Stimulated activated CD8-positive, alpha-beta memory T cell treated with anti-CD3 and anti-CD28 coated beads, Interleukin-12 subunit alpha, Interleukin-12 subunit beta, amount 100 ng/mL, for 4 hours (primary cell): ENCODE results near the gene FLVCR1.
"Not testable (repeated sequence)": the region's sequence is repeated elsewhere in the genome, so short reads cannot be mapped to it uniquely, and the experiment has no call there.

Experiments used
- DNase-seq: peaks from one replicate; pipeline ENCODE4 v3.0.0-alpha.2; 2020; ENCODE audit warnings: low read depth

FLVCR1 gene

GRCh38 chr1:212857992-212858460 lies at the start of gene FLVCR1:
Gene FLVCR1 (plus strand): TSS chr1:212858275. CDS start chr1:212858453, 178 bp downstream.
- peak; percentile 89 for DNase-seq

- DNase-seq: no peak
These were observed 43.3 kb upstream of the FLVCR1 start for GRCh38 chr1:212814537-212815334.

DNA sequence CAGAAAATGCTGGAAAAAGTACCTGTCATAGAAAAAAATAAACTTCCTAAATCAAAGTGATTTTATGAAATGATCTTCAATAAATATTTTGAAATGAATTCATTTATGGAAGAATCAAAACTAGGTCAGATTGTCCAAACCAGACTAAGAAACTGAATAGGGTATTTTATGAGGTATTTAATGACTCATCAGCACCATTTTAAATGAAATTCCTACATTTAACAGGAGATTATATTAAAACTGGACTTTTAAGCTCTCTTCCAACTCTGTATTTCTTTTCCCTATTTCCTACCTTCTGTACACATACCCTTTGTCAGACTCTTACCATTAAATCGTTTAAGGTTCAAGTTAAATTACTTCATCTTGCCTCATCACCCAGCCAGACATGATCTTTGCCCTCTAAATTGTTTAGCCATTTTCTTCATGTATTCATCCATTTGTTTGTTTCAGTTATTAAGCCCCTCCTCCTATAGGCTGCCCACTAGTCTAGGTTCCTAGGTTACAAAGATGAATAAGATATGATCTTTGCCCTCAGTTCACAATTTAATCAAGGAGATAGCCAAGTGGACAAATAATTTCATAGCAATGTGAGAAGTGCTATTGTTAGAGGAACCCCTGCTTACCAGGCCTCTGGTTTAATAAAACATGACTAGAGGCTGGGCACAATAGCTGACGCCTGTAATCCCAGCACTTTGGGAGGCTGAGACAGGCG lies 41.4 kb upstream of the FLVCR1 start:
- no peak for DNase-seq

GRCh38 chr1:212819726-212820125 lies 38.3 kb upstream of the FLVCR1 start:
- DNase-seq: no peak

GRCh38 chr1:212820969-212821368 lies 37.1 kb upstream of the FLVCR1 start:
- DNase-seq: no peak

DNA sequence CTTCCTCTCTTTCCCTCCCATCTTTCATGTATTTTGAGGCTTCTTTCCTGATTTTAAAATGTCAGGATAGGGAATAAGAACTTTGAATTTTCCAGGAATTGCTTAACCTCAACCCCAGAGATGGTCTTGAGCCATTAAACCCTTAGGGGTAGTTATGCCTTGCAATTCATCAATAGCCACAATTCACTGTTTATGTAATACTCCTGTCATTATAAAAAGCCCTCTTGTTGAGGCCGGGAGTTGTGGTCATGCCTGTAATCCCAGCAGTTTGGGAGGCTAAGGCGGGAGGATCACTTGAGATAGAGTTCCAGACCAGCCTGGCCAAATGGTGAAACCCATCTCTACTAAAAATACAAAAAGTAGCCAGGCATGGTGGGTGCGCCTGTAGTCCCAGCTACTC lies 35.1 kb upstream of the FLVCR1 start:
- DNase-seq: no peak

DNA sequence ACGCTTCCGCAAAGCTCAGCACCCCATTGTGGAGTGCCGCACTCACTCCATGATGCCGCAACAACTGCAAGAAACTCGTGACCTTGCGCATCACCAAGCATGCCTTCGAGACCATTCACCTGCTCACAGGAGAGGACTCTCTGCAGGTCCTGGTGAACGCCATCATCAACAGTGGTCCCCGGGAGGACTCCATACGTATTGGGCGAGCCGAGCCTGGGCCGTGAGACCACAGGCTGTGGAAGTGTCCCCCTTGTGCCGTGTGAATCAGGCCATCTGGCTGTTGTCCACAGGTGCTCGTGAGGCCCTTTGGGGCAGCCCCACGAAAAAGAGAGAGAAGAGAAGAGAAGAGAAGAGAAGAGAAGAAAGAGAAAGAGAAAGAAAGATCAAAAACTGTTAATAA lies 33.9 kb upstream of the FLVCR1 start:
- DNase-seq: no peak

GRCh38 chr1:212825798-212826452 lies 32.1 kb upstream of the FLVCR1 start:
- DNase-seq: no peak

- no peak for DNase-seq
These were observed 30.8 kb upstream of the FLVCR1 start for GRCh38 chr1:212827171-212827776.

DNA sequence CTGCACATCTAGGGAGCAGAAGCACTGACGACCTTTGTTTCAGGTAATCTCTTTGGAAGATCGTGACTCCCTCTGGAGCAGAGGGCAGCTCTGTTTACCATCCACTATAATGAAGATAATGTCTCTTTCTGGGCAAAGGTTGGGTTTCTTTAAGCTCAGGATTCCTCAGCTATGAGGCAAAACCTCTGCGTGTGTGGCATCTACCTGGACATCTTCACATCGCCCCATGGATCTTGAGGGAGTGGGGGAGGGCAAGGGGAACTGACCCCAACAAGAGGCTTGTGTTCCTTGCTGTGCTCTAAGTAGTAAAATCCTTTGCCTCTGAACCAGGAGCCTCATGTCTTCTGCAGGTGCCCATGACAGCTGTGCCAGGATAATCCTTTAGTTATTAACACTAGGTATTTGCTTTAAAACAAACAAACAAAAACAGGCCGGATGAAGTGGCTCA lies 30.2 kb upstream of the FLVCR1 start:
- DNase-seq: no peak

DNA sequence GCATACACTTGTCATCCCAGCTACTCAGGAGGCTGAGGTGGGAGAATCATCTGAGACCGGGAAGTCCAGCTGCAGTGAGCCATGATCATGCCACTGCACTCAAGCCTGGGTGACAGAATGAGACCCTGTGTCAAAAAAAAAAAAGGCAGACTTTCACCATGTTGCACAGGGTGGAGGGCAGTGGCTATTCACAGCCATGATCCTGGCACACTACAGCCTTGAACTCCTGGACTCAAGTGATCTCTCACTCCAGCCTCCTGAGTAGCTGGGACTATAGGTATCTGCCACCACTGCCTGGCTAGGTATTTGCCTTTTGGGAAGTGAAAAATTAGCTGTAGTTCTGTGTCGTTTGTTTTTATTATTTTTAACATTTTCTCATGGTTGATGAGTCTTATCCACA lies 29.7 kb upstream of the FLVCR1 start:
- no peak for DNase-seq

DNA sequence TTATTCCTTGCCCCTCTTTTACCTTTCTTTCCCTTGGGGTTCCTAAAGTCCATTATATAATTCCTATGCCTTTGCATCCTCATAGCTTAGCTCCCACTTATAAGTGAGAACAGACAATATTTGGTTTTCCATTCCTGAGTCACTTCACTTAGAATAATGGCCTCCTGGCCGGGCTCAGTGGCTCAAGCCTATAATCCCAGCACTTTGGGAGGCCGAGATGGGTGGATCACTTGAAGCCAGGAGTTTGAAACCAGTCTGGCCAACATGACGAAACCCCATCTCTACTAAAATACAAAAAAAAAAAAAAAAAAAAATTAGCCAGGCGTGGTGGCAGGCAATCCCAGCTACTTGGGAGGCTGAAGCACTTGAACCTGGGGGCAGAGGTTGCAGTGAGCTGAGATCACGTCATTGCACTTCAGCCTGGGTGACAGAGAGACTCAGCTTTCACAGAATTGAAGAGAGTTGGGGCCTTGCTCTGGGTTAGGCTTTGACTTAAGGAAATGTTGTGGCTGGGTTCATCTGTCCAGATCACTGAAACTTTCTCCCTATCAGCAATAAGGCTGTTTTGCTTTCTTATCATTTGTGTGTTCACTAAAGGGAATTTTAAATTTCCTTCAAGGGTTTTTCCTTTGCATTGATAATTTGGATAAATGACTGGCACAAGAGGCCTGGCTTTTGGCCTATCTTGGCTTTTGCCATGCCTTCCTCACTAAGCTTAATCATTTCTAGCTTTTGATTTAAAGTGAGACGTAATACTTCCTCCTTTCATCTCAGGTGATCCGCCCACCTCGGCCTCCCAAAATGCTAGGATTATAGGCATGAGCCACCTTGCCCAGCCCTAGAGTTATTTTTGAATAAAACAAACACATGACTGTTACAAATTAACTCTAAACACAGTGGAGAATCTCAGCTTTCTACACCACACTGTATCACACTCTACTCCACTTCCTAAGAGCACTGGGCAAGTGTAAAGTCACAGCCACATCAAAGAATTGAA lies 24.6 kb upstream of the FLVCR1 start:
- DNase-seq: not testable (repeated sequence)

GRCh38 chr1:212838145-212838544 lies 19.9 kb upstream of the FLVCR1 start:
- DNase-seq: no peak

DNA sequence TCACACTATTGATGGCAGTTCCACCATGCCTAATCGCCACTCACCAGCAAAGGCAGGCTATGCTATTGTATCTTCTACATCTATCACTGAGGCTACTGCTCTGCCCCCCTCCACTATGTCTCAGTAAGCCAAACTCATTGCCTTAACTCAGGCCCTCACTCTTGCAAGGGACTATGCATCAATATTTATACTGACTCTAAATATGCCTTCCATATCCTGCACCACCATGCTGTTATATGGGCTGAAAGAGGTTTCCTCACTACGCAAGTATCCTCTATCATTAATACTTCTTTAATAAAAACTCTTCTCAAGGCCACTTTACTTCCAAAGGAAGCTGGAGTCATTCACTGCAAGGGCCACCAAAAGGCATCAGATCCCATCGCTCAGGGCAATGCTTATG lies 13.6 kb upstream of the FLVCR1 start:
- not testable (repeated sequence) for DNase-seq

DNA sequence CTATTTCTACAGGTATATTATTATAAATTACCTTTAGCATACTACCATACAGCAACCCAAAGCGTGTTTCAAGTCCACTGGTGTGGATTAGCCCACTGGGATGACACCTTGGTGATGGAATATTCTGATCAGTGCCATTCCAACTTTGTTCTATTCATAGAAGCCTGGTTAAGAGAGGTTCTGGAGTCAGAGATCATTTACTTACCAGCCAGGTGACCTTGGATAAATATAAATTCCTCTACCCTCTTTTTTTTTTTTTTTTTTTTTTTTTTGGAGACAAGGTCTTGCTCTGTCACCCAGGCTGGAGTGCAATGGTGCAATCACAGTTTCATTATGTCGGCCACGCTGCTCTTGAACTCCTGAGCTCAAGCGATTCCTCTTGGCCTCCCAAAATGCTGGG lies 10.5 kb upstream of the FLVCR1 start, which contains the start of gene SPATA45:
TSS of gene SPATA45 (minus strand) at position 101 of the 400 bp plus-strand sequence. CDS start 11,500 bp downstream, outside the sequence.
- no peak for DNase-seq

DNA sequence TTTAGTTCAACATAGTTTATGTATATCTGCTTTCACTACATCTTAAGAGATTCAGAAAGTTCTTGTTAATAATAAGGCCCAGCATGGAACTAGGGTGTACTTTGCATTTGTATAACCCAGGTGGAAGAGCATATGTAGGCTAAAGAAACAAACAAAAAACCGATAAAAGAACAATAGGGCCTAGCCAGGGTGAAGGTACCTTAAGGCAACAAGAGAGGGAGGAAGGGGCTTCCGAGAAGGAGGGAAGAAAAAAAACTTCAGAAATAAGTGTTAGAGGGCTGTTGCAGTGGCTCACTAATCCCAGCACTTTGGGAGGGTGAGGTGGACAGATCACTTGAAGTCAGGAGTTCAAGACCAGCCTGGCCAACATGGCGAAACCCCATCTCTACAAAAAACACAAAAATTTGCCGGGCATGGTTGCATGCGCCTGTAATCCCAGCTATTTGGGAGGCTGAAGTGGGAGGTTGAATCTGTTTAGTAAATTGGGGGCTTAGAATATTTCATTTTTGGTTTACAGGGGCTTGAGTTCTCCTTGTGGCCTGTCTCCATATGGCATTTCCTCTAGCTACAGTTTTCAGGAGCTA lies 5.9 kb upstream of the FLVCR1 start:
- no peak for DNase-seq

DNA sequence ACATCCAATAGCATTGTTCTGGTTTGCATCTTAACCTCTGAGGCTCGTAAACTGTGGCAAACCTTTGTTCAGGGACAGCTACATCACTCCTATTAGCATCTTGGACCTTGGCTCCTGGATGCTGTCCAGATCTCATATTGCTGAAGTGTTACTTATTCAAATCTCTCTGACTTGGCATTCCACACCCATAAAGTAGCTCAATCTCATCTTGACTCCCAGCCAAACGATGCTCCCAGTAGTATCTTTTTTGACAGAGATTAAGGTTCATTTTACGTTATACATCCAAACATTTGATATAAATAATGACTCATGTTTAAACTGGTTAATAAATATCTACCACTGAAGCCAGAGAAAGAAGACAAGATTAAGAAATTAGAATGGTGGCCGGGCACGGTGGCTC lies 4.4 kb upstream of the FLVCR1 start:
- DNase-seq: no peak

DNA sequence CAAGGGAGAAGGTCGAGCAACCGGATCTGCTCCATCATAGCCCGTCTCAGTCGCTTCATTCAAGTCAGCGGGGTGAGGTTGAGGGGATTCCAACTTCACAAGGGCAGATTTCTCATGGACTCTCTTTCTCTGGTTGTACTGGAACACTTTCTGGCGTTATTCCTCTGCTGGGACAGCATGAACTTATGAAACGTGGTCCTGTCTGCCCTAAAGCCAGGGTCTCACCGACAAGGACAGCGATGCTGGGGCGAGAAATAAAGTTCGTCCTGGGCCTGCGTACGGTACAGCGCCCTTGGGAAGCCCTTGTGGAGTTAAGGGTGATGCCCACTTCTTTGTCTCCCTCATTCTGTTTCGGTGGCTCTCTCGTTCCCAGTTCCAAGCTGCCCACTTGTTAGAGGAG lies 1.3 kb upstream of the FLVCR1 start:
- no peak for DNase-seq

DNA sequence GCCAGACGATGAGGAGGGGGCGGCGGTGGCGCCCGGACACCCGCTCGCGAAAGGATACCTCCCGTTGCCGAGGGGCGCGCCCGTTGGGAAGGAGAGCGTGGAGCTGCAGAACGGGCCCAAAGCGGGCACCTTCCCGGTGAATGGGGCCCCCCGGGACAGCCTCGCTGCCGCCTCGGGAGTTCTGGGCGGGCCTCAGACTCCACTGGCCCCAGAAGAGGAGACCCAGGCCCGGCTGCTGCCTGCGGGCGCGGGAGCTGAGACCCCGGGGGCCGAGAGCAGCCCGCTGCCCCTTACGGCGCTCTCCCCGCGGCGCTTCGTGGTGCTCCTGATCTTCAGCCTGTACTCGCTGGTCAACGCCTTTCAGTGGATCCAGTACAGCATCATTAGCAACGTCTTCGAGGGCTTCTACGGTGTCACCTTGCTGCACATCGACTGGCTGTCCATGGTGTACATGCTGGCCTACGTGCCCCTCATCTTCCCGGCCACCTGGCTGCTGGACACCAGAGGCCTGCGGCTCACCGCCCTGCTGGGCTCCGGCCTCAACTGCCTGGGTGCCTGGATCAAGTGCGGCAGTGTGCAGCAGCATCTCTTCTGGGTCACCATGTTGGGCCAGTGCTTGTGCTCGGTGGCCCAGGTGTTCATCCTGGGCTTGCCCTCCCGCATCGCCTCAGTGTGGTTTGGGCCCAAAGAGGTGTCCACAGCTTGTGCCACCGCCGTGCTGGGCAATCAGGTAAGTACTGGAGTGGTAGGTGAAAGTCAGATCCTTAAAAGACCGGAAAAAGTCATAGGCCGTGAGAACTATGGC lies 588 bp downstream of the FLVCR1 start:
- peak; percentile 7 for DNase-seq
